Limb (tissue), 2 donors: Measurements from ENCODE around the gene SPIB.

ENCODE experiments used
- DNase-seq, 2 donors: peaks; one replicate each; pipeline ENCODE4 v3.0.0-alpha.2; 2016; ENCODE audit errors: extremely low spot score in 2 of 2

The SPIB gene

DNA sequence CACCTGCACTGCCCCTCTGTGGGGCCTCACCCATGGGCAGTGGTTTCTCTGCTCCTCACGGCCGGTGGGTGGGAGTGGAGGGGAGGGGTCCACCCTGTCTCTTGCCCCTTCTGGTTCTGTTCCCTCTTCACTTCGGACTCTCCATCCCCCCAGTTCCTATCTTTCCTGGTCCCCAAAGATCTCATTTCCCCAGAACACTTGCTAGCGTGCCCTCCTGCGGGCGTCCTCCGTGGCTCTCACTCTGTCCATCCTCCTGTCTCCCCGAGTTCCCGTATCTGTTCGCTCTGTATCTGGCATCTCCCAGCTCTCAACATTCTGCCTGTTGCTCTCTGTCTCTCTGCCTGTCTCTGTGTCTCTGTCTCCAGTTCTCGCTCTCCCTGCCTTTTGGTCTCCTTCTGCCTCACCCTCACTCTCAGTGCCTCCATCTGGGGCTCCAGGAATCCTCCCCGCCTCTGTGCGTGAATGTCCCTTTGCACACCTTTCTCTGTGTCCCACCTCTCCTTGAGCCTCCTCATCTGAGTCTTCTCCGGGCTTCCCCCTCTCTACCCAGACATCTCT is 363 bp downstream of the SPIB start:
- DNase-seq: no peak

GRCh38 chr19:50419580-50420035 is 870 bp downstream of the SPIB start:
- DNase-seq: no peak

DNA sequence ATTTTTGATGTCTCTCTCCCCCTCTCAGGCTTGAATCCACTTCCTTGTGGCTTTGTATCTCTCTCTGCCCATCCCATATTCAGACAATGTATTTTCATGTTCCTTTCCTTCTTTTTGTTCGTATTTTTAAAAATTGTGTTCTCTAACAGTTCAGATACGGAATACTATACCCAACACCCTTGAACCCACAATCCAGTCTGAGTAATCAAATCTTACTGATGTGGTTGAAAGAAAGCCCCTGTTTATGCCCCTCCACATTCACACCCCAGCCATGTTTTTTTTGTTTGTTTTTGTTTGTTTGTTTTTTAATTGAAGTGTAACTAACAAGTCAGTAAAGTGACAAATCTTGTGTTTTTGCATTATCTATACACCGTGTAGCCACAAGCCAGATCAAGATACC is 1.4 kb downstream of the SPIB start:
- DNase-seq: no peak

DNA sequence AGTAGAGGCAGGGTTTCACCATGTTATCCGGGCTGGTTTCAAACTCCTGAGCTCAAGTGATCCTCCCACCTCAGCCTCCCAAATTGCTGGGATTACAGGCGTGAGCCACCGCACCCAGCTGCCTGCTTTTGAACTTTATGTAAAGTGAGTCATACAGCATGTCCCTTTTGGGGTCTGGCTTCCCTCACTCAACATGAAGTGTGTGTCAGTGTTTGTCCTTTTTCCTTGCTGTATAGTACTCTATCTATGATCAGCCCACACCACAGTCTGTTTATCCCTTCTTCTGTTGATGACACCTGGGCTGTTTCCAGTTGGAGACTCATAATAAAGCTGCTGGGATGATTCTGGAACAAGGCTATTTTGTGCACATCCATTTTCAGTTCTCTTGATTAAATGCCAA is 2.1 kb downstream of the SPIB start:
- DNase-seq: no peak

- no peak for DNase-seq
Observed at GRCh38 chr19:50422397-50423278, 3.9 kb downstream of the SPIB start.

DNA sequence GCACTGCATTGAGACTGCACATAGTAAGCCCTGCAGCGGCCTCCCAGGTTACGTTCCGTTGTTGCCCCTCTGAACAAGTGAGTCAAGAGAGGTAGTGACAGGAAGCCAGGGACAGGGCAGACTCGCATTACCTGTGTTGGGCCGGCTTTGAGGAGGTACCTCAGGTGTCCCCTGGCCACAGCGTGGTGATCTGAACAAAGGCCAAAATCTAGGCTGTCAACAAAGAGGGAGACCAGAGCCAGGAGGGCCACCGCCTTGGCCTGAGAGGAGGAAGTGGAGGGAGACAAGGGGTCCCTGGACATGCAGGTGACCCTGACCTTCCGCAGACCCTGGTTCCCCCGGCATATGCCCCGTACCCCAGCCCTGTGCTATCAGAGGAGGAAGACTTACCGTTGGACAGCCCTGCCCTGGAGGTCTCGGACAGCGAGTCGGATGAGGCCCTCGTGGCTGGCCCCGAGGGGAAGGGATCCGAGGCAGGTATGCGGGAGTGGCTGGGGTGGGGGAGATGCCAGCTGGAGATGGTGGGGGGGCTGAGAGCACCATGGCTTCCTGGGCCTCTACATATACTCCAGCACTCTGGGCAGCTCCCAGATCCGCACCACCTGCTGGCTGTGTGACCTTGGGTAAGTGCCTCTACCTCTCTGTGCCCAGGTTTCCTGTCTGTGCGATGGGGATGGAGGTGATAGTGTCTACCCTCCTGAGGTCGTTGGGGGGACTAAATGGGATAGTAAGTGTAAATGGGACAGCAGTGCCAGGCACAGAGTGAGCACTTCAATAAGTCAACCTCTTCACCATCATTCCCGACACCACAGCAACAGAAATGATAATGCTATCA is 4.8 kb downstream of the SPIB start:
- no peak for DNase-seq

DNA sequence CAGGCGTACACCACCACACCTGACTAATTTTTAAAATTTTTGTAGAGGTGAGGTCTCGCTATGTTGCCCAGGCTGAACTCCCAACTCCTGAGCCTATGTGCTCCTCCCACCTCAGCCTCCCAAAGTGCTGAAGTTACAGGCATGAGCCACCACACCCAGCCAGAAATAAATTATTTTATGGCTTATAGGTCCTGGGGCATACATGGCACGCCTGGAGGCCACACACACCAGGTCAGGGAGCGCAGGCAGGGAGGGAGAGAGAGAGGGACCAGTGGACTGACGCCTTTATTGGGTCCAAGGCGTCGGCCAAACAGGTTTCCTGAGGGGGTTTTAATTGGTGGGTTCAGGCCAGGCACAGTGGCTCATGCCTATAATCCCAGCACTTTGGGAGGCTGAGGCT is 6.8 kb downstream of the SPIB start:
- no peak for DNase-seq

- DNase-seq: no peak
Observed at GRCh38 chr19:50427318-50427925, 8.7 kb downstream of the SPIB start.

DNA sequence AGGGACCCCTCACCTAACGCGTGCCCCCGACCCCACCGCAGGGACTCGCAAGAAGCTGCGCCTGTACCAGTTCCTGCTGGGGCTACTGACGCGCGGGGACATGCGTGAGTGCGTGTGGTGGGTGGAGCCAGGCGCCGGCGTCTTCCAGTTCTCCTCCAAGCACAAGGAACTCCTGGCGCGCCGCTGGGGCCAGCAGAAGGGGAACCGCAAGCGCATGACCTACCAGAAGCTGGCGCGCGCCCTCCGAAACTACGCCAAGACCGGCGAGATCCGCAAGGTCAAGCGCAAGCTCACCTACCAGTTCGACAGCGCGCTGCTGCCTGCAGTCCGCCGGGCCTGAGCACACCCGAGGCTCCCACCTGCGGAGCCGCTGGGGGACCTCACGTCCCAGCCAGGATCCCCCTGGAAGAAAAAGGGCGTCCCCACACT is 9.3 kb downstream of the SPIB start:
- DNase-seq: peak; percentile 82 to 89

DNA sequence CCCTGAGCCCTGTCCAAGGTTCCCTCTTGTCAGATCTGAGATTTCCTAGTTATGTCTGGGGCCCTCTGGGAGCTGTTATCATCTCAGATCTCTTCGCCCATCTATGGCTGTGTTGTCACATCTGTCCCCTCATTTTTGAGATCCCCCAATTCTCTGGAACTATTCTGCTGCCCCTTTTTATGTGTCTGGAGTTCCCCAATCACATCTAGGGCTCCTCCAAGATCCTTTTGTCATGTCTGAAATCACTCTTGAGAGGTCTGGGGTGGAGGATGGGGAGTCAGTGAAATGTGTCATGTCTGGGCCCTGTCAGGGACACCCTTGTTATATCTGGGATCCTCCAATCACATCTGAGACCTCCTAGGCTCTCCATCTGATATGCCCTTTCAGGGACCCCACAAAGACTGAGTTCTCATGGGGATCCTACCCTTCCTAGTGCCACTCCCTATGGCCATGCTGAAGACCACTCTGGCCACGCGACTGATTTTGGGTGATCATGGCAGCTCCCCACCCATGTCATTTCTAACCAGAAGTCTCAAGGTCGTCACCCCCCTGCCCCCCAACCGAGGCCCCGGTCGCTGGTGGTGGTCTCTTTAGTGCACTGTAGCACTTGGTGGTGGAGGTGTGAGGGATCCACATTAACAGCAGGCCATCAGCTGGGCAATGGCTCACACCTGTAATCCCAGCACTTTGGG is 10.2 kb downstream of the SPIB start:
- DNase-seq: no peak

GRCh38 chr19:50430888-50431342 is 12.2 kb downstream of the SPIB start:
- no peak for DNase-seq

- DNase-seq: peak; percentile 89 to 96
Observed at GRCh38 chr19:50431343-50432220, 12.8 kb downstream of the SPIB start.

GRCh38 chr19:50432221-50433028 is 13.7 kb downstream of the SPIB start, which contains the start of gene MYBPC2:
MYBPC2 (plus strand) TSS chr19:50432892; CDS start chr19:50432954, 62 bp downstream.
- DNase-seq: peak; percentile 36 to 82

DNA sequence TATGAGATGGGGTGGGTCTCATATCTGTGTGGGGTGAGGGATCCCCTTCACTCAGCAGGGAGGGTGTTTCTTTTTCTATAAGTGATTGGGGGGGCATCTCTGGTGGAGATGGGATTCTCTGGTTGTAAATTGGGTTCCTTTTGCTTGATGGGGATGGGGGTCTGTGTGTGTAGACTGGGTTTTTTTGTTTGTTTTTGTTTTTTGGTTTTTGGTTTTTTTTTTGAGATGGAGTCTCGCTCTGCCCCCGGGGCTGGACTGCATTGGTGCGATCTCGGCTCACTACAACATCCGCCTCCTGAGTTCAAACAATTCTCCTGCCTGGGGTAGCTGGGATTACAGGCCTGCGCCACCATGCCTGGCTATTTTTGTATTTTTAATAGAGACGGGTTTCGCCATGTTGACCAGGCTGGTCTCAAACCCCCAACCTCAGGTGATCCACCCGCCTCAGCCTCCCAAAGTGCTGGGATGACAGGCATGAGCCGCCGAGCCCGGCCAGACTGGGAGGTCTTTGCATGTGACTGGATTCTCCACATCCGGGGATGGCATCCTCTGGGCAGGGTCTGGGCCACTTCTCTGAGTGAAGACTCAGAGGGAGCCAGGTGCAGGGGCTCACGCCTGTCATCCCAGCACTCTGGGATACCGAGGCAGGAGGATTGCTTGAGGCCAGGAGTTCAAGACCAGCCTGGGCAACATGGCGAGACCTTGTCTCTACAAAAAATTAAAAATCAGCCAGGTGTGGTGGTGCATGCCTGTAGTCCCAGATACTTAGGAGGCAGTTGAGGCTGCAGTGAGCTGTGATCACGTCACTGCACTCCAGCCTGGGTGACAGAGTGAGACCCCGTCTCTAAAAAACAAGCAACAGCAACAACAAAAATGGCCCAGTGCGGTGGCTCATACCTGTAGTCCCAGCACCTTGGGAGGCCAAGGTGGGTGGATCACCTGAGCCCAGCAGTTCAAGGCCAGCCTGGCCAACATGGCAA is 14.8 kb downstream of the SPIB start:
- no peak for DNase-seq

- DNase-seq: no peak
Observed at GRCh38 chr19:50434525-50434924, 15.8 kb downstream of the SPIB start.

DNA sequence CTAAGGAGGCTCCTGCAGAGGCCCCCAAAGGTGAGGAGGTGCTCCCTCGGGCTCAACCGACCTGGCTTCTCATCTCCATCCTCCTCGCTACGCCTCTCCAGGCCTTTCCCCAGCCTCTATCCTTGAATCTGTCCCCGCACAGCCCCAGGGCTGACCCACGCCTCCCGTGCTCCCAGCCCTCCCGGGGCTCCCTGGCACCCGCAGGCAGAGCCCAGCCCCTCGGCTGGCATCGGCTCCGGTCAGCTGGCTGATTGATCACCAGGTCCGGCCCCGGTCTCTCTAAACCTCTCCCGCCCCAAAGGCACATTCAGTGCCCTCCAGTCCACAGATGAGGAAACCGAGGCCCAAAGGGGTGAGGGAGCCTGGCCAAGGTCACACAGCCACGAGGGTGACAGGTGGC is 16.5 kb downstream of the SPIB start:
- DNase-seq: no peak

DNA sequence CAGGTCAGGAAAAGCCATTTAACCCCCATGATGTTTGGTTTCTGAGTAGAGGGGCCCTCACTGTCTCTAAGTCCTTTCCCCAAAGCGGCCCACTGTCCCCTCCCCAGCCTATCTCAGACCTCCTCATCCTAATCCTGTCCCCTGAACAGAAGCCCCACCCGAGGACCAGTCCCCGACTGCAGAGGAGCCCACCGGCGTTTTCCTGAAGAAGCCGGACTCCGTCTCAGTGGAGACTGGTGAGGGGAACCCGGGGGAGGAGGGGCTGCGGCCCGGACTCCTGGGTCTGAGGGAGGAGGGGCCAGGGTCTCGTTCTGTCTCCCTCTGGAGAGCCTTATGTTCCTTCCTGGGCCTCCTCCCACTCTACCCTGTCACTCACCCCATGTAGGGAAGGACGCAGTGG is 16.9 kb downstream of the SPIB start:
- DNase-seq: no peak
